ENCODE measurements around the gene TRIM50.
"Not testable (repeated sequence)": the region's sequence is repeated elsewhere in the genome, so short reads cannot be mapped to it uniquely, and the experiment has no call there.

TRIM50 gene

GRCh38 chr7:73316521-73316920 is 11.4 kb downstream of the TRIM50 start:
- no peak for TF ChIP-seq CTCF (IDR thresholded peaks at IDR 0.05)
- TF ChIP-seq ZFX (IDR thresholded peaks at IDR 0.05; ENCODE audit: borderline replicate concordance): no peak
- no peak overlapping the region for H3K27ac ChIP-seq

- TF ChIP-seq CTCF (IDR thresholded peaks at IDR 0.05) (no peak), ZFX (IDR thresholded peaks at IDR 0.05; ENCODE audit: borderline replicate concordance) (no peak)
- H3K27ac ChIP-seq: no peak overlapping the region
These were observed 13.6 kb downstream of the TRIM50 start for GRCh38 chr7:73314271-73314670.

- TF ChIP-seq CTCF (IDR thresholded peaks at IDR 0.05) (no peak), ZFX (IDR thresholded peaks at IDR 0.05; ENCODE audit: borderline replicate concordance) (no peak)
- H3K27ac ChIP-seq: no peak overlapping the region
These were observed 14.4 kb downstream of the TRIM50 start for GRCh38 chr7:73313521-73313906.

- no peak for TF ChIP-seq ZFX (IDR thresholded peaks at IDR 0.05; ENCODE audit: borderline replicate concordance)
- no peak for TF ChIP-seq CTCF (IDR thresholded peaks at IDR 0.05)
- H3K27ac ChIP-seq: no peak overlapping the region
These were observed 14.9 kb downstream of the TRIM50 start for GRCh38 chr7:73312831-73313520.

GRCh38 chr7:73311421-73311820 is 16.5 kb downstream of the TRIM50 start:
- not testable (repeated sequence) for H3K27ac ChIP-seq

GRCh38 chr7:73308665-73309214 is 19.1 kb downstream of the TRIM50 start, which contains the start of gene NSUN5:
TSS of gene NSUN5 (minus strand) at chr7:73308826. CDS start at chr7:73308790, 36 bp downstream.
- TF ChIP-seq CTCF (IDR thresholded peaks at IDR 0.05) (no peak), ZFX (IDR thresholded peaks at IDR 0.05; ENCODE audit: borderline replicate concordance) (no peak)
- H3K27ac ChIP-seq: peak within 1 kb of the TSS; percentile 78

GRCh38 chr7:73308074-73308664 is 19.7 kb downstream of the TRIM50 start:
- no peak for TF ChIP-seq CTCF (IDR thresholded peaks at IDR 0.05)
- no peak for TF ChIP-seq ZFX (IDR thresholded peaks at IDR 0.05; ENCODE audit: borderline replicate concordance)
- H3K27ac ChIP-seq: peak overlapping the region; percentile 78
